ENCODE results near the gene KLF16.
"Not testable (repeated sequence)": the region's sequence is repeated elsewhere in the genome, so short reads cannot be mapped to it uniquely, and the experiment has no call there.

The KLF16 gene

DNA sequence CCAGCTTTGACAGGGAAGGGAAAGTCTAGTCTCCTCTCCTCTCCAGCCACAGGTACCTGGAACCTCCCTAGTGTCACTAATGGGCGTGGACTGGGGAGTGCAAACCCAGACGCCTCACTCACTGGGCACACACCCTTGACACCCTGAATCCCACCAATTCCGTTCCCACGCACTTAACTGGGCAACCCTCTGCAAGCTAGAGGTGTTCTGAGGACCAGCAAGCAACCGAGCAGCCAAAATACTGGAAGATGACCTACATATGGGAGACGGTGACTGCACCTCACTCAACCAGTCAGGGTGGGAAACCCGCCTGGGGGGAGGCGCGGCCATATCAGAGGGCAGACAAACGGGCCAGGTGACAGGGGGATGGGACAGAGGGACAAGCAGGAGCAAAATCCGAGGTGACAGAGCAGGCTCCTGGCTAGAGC lies 20.9 kb upstream of the KLF16 start:
- DNase-seq (ENCODE audit: low read depth in 3 of 3): no peak

DNA sequence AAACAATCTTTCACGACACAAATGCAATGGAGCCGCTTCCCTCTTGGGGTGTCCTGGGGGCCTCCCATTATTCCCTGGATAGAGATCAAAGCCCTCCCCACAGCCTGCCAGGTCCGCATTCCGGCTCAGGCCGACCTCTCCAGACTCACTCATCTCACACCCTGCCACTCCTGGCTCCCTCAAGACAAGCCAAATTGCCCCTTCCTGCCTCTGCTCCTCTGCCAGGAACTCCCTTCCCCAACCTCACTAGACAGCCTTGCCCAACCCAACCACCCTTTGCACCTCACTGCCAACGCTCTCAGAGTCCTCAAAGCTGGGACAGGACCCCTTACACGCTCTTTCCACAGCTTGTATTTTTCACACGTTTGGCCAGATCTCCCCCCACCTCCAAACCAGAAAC lies 20.4 kb upstream of the KLF16 start:
- DNase-seq (ENCODE audit: low read depth in 3 of 3): no peak

DNA sequence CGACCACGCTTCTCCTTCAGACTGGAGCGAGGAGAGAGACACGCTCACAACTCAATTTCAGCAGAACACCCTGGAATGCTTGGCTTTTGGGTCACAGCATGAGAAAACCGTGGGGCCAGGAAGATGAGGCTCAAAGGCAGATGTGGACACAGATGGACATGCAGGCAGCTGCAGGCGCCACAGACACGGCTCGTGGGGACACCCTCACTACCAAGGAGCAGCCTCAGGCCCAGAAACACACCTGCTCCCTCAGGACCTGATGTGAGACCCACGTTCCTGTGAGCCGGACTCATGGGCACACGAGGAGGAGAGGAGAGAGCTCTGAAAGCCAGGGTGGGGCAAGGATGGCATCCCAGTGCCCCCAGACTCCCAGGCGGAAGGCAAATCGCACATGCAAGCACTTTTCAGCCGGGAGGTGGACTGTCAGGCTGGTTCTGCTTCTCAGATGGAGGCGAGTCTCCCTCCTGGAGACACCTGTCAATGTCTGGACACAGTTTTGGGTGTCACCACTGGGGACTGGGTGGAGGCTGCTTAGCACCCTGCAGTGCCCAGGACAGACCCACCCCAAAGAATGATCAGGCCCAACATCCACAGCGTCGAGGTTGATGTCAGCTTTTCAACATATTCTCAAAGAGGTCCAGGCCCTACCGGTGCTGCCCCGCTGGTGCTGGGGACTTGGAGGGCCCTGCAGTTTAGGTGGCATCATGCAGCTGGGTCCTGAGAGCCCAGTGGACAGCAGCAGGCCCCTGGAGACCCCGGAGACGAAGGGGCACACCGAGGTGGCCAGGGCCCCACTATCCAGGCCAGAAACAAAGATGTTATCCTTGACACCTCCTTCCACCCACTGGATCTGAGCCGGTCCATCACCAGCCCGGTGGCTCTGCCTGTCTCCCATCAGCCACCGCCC lies 19.7 kb upstream of the KLF16 start:
- DNase-seq (ENCODE audit: low read depth in 3 of 3): no peak

DNA sequence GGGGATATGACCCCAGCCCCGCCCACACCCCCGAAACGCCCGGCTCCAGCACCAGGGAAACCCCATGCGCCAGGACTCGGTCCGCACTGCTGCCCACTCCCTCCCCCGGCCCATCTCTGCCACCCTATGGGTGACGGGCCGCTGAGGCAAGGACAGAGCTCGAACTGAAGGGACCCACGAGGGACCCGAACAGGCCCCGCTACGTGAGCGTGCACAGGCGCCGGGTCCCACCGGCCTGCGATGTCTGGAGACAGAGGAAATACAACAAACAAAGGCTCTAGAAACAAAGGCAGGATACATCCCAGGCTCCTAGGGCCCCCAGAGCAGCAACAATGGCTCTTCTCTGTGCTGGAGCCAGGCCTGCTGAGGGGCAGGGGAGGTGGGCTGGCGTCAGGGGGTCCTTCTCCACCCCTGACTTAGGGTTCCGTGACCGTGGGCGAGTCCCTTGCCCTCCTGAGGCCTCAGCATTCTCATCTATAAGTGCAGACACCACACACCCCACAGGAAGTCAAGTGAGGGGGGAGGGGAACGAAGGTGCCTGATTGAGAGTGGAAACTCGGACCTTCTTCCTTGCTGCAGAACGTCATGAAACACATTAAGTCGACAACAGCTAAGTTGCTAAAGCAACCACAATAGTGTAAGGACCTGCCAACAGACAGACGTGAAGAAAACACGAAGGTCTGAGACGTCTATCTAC lies 18.9 kb upstream of the KLF16 start:
- DNase-seq (ENCODE audit: low read depth in 3 of 3): peak in 2 of 3 experiments; percentile 43 to 65

DNA sequence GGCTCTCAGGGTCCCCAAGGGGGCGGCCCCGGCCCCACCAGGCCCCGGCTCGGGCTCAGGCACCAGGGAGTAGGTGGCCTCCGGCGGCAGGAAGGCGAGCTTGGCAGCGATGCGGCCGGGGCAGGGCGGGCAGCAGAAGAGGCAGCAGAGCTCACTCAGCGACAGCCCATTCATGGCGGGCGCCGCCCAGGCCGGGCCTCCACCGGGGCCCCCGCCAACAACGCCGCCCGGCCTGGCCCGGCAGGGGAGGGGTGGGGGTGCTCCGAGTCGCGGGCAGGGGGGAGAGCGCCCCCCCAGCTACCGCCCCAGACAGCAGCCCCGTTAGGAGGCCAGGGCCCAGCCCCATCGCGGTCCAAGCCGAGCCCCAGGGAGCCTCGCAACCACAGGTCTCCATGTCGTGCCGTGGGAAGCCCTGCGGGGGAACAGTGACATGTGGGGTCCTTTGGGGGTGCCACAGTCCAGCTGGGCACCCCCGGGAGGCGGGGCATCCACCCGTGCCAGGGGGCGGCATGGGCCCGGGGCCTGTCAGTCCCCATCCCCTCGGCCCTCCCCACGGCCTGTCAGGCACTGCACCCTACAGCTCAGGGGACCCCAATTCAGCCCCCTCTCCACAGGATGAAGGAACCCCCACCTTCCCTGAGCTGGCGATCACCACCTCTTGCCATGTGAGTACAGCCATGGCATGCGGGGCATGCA lies 18.2 kb upstream of the KLF16 start:
- not testable (repeated sequence) for DNase-seq (ENCODE audit: low read depth in 3 of 3)

DNA sequence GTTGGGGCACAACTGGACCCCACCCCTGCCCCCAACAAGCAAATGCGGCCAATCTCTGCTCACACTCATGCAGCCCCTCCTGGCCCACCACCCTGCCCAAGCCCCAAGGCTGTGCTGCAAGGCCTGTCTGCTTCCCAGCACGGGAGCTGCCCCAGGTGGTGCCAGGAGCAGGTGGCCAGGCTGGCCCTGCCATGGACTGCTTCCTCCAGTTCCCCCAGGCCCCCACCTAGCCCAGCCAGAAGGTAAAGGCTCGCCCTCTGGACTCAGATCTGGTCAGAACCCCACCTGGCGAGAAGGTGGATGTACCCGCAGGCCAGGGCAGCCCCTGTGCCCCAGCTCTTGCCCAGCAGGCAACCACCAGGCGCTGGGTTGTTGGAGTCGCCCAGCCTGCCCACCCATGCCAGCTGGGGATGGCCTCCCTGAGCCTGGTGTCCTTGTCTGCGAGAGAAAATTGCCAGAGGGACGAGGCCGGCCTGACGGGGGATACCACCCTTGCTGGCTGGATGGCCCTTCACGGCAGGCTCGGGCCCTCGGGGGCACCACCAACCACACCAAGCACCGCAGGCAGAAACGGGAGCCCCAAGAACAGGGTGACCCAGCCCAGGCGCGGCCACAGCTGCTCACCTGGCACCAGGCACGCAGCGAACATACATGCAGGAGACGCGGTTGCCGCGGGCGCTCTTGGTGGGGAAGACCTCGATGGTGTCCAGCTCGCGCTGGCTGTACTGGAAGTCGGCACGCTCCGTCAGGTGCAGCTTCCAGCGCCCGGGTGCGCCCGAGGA lies 17.4 kb upstream of the KLF16 start:
- no peak for DNase-seq (ENCODE audit: low read depth in 3 of 3)

DNA sequence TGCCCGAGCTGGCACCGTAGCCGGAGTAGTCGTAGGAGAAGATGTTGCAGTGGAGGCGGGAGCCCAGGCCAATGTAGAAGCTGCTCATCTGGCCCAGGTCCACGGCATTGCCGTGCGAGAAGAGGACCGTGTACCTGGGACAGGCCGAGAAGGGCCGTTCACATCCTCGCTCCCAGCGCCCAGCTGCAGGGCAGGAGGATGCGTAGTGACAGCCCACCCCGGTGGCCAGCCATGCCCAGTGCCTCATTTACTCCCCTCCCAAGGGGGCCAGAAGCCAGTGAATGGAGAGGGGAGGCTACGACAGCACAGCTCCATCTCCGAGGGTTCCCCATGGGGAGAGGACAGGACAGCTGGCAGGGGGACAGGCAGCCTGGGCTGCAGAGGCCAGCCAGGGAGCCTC lies 16.6 kb upstream of the KLF16 start:
- DNase-seq (ENCODE audit: low read depth in 3 of 3): not testable (repeated sequence)

DNA sequence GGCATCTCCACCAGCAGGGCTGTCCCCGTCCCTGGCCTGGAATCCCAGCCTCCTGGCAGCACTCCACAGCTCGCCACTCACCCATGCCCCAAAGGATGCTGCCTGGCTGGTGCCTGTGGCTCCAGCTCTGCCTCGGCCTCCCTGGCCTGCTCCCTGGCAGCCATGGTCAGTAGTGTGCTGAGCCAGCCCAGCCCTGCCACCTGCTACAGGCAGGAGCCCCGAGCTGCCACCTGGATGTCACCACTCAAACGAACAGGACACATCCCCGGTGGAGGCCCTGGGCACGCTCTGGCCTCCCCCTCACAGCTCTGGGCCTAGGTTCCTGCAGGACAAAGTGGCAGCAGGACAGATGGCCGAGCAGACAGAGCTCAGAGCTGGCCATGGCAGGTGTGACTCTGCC lies 15.2 kb upstream of the KLF16 start:
- not testable (repeated sequence) for DNase-seq (ENCODE audit: low read depth in 3 of 3)

DNA sequence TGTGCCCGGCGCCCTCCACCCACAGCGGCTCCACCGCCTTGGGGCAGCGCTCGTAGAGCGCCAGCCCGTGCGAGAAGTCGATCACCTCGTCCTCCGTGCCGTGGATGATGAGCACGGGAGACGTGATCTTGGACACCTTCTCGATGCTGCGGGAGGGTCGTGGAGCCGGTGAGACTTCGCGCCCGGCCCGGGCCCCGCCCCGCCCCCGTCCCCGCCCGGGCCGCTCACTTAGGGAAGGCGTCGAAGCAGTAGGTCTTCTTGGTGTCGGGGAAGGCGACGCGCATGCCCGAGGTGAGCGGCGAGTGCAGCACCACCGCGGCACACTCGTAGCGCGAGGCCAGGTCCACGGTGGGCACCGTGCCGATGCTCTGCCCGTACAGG lies 13.9 kb upstream of the KLF16 start:
- not testable (repeated sequence) for DNase-seq (ENCODE audit: low read depth in 3 of 3)

DNA sequence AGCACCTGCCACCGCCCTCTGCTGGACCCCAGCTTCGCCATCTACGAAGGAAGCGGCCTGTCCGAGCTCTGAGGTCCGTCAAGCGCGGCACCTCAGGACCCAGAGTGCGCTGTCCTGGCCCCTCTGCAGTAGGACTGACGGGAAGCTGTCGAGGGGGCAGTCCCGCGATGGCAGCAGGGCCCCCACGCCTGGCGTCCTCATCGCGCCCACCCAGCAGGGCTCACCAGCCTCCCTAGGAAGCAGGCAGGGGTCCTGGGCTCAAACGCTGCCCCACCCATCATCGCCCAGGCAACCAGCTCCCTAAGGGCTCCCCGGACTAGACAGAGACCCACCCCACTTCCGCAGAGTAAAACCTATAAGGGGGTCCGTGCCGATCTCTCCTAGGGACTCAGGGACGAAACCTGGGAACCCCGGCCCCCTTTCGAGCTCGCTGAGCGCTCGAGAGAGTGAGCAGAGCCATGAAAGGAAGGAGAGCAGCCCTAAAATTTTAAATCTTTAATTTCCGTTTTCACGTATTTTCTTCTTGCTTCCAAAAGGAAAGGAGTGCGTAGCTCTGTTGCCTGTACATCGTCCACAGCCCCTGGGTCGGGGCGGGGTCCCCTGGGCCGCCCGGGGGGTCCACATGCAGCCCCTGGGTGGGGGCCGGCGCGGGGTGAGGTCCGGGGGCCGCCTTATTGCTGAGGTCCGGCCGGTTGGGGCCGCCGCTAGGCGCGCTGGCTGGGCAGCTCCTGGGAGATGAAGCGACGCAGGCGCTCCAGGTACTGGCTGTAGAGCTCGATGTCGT lies 13.3 kb upstream of the KLF16 start:
- DNase-seq (ENCODE audit: low read depth in 3 of 3): not testable (repeated sequence)

DNA sequence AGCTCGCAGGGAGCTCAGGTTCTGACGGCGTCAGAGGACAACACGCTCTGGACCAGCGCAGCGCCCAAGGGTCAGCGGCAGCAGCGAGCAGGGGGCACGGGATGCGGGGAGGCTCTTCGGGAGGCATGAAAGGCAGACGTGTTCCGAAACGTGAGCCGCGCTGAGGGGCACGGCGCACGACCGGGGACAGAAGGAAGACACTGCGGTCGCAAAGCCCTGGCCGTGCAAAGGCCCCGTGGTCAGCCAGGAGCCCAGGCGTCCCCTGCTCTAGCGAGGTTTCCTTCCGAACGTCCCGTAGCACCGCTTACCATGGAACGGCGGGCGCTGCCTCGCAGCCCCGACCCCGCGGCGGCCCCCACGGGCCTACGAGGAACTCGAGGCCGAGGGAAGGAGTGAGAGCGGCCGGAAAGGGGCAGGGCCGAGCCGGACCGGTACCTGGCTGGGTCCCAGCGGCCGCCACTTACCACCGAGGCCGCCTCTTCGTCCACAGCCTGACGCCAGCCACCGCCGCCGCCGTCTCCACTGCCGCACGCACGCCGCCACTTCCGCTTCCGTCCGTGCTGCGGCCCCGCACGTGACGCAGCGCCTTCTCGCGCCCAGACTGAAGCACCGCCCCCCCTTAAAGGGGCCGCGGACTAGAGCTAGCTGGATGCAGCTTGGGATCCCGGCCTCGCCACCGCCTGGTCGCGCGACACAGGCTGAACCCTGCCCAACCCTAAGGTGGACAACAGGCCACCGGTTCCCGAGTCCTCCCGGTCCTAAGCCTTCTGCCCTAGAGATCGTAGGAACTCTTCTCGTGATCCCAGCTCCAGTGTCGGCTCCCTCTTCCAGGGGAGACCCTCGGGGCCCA lies 12.5 kb upstream of the KLF16 start:
- peak; percentile 83 to 89 (median 83) for DNase-seq (ENCODE audit: low read depth in 3 of 3)

DNA sequence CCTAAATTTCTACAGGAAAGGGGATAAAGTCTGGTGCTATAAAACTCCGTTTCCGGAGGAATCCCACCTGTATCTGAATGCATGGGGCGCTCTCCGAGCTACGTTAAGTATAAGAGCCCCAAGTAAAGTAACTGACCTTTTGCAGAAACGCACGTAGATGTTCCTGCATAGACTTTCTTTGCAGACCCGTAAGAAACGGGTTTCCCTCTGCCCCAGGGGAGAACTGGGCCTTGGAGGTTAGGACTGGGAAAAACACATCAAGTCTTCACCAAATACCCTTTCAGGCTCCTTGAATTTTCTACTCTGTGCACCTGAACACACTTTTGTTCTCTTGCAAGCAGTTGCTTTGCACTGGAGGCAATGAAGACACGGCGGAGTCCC lies 11.9 kb upstream of the KLF16 start:
- not testable (repeated sequence) for DNase-seq (ENCODE audit: low read depth in 3 of 3)

DNA sequence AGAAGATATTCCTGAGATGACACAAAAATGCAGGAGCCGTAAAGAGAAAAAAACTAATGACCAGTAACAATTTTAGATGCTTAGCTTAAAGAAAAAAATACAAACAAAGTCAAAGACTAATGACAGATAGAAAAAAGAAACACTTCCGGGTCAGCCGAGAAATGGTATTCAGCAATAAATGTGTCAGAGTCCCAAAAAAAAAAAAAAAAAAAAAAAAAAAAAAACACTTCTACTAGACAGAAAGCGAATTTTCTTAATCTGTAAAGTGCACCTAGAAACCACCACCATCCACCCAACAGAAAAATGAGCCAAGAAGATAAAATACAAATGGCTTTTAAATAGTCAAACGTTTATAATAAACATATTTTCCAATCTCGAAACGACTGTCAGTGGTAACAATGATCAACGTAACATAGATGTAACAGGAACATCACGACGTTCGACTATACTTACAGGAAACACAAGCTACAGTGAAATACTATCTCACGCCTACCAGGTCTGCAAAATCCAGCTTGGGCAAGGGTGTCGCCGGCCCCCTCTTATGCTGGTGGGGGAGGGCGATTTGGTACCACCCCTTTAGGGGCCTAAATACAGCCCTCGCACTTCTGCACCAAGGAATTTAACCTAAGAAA lies 11.3 kb upstream of the KLF16 start:
- DNase-seq (ENCODE audit: low read depth in 3 of 3): no peak

DNA sequence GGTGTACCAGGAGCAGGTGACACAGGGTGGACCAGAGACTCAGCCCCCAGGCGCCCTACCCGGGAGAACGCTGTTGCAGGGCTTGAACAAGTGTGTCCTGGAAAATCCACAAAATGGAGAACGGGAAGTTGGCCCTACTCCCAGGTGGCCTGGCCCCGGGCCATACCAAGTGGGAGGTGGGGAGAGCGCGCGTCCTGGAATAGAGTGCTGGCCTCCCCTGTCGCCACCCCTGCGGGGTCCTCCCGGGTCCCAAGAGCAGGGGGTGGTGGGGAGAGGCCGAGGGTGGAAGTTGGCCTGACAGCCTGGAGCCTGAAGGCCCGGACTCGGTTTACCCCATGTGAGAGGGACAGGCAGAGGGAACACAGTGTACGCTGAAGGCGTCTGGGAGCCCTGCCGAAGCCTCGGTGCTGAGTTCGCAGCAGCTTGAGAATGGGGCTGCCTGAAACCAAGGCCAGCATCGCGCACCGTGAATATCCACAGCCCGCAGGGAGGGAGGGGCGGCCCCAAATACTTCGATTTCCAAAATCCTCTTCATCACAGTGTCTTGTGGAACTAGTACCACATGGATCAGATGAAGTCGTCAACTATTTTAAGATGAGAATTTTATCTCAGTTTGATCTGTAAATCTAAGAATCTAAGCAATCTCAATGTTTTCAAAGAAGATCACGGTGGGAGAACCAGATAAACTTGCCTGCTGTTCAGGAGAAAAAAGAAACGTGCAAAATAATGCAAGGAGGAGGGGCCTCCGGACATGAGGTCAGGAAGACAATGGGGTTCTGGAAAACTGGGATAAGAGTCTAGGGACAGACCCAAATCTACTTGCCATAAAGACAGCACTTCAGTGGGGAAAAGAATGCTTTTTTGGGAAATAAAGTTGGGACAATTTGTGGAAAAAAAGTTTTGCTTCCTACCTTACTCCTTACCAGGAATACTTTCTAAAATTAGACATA lies 10.4 kb upstream of the KLF16 start:
- no peak for DNase-seq (ENCODE audit: low read depth in 3 of 3)

DNA sequence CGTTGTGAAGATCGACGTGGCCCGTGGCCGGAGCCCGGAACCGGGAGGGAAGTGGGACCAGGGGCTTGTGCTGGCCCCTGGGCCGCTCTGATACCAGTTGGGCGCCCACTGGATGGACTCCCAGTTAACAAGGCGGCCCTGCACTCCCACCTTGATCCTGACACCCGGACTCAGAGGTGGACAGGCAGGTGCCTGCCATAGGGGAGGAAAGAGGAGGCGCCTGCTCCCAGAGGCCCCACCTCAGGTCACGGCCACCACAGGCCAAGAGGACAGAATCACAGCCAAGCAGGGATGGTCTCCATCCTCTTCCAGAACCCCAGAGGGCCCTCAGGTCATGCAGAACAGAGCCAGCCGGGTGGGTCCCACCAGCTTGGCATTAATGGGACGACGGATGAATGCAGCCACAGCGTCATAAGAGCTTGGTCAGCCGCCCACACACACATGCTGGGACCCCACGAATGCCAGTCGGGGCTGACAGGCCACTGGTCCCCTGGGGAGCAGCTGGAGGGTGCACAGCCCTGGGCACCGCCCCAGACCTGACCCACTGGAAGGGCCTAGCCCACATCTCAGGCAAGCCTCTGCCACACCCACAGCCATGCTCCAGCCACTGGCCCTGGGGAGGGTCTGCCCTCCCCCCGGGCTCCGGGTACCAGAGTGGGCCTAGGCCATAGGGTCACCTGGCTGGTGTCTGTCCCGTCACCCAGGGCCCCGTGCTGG lies 9.6 kb upstream of the KLF16 start:
- DNase-seq (ENCODE audit: low read depth in 3 of 3): no peak

DNA sequence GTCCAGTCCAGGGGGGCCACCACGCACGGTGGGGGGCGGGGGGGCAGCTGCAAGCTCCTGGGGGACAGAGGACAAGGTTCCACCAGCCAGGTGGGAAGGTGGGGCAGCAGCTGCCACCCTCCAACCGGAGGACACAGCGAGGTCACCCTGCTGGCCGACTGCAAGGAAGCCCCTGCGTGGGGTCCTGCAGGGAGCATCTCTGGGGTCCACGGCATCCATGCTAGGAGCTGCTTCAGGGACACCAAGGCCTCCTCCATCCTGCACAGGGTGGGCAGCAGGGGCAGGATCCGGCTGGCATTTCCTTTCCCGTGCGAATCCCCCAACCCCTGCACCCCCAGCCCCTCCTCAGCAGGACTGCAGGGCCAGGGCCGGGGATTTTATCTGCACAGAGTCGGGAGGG lies 8.3 kb upstream of the KLF16 start:
- DNase-seq (ENCODE audit: low read depth in 3 of 3): no peak

DNA sequence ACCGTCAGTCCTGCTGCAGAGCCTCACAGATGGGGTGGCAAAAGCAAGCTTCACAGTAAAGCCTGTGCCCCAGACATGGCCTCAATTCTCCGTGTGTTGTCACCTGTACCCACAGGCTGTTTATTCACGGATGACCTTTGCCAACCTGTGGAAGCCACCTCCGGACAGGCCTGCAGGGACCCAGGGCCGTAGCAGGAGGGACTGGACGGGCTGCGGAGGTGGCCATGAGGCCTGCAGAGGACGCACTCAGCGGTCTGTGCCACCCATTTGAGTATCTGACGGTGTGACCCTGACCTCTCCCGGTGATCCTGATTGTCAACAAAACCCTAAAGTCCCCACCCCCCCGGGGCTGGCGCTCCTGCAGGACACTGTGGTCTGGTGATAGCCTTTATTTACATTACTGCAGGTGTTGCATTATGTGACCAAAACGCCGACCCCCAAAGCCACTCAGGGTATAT lies 7.8 kb upstream of the KLF16 start:
- DNase-seq (ENCODE audit: low read depth in 3 of 3): no peak

DNA sequence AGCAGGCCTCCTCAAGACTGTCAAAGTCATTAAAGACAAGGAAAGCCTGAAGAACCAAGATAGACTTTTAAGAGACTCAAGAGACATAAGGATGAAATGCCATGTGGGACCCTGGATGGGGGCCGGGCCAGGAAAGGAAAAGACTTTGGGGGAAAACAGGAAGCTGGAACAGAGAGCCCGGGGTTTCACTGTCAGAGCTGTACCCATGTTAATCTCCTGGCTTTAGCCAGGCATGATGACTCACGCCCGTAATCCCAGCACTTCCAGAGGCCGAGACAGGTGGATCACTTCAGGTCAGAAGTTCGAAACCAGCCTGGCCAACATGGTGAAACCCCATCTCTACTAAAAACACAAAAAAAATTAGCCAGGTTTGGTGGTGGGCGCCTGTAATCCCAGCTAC lies 5.6 kb upstream of the KLF16 start:
- DNase-seq (ENCODE audit: low read depth in 3 of 3): no peak

All from stimulated activated CD4-positive, alpha-beta T cell treated with anti-CD3 and anti-CD28 coated beads, TNF-alpha, amount 100 ng/mL, for 24 hours (primary cell).